Hematopoietic multipotent progenitor cell treated with erythropoietin and hydrocortisone succinate and interleukin-3 and kit ligand, for 8 days (in vitro differentiated cells): ENCODE results near the gene UVSSA.

Experiments used
- DNase-seq: peaks from one replicate; pipeline ENCODE4 v3.0.0-alpha.2; 2015

UVSSA gene

GRCh38 chr4:1350169-1350520, 3.1 kb downstream of the UVSSA start:
- no peak for DNase-seq

- peak; percentile 78 for DNase-seq
Measured at GRCh38 chr4:1351854-1352566, 5.0 kb downstream of the UVSSA start.

GRCh38 chr4:1352567-1352900, 5.5 kb downstream of the UVSSA start:
- no peak for DNase-seq

GRCh38 chr4:1353186-1354055, 6.4 kb downstream of the UVSSA start:
- DNase-seq = no peak

- DNase-seq = no peak
Measured at GRCh38 chr4:1354136-1354982, 7.4 kb downstream of the UVSSA start.

- DNase-seq = no peak
Measured at GRCh38 chr4:1354983-1355275, 7.9 kb downstream of the UVSSA start.

- DNase-seq = no peak
Measured at GRCh38 chr4:1355378-1355777, 8.4 kb downstream of the UVSSA start.

GRCh38 chr4:1356181-1356998, 9.4 kb downstream of the UVSSA start:
- DNase-seq = peak; percentile 64

- DNase-seq = no peak
Measured at GRCh38 chr4:1357356-1358248, 10.6 kb downstream of the UVSSA start.

GRCh38 chr4:1358421-1359143, 11.6 kb downstream of the UVSSA start:
- DNase-seq = no peak

GRCh38 chr4:1359144-1359501, 12.1 kb downstream of the UVSSA start:
- DNase-seq = no peak

- DNase-seq = no peak
Measured at GRCh38 chr4:1359976-1360375, 13.0 kb downstream of the UVSSA start.

GRCh38 chr4:1360423-1361283, 13.6 kb downstream of the UVSSA start:
- no peak for DNase-seq

- no peak for DNase-seq
Measured at GRCh38 chr4:1361431-1361830, 14.4 kb downstream of the UVSSA start.

GRCh38 chr4:1362046-1362445, 15.0 kb downstream of the UVSSA start:
- DNase-seq = no peak

GRCh38 chr4:1362521-1362920, 15.5 kb downstream of the UVSSA start:
- no peak for DNase-seq

- no peak for DNase-seq
Measured at GRCh38 chr4:1363513-1363912, 16.5 kb downstream of the UVSSA start.

GRCh38 chr4:1364217-1364616, 17.2 kb downstream of the UVSSA start:
- DNase-seq = no peak

- DNase-seq = no peak
Measured at GRCh38 chr4:1364748-1365147, 17.7 kb downstream of the UVSSA start.
